Measurements from ENCODE around the gene HBP1. TPM values are rescaled to one million over a fixed set of nuclear protein-coding genes. Genes with fewer than 3 reads are reported as not detected.

HBP1 gene
- polyA plus RNA-seq, 2 of the 4 experiments (the other 2 are of a cell fraction): 28.9 to 52.4 TPM

- Histone ChIP-seq H3K4me3 (no peak overlapping the region), H3K9me3 (no peaks in the 10 kb centered on the region), H3K4me1 (peaks cover 16% of the 10 kb centered on the region; the same call in 2 of the 3 replicates), H3K27ac (no peak overlapping the region), H3K4me2 (peak overlapping the region; percentile 25; the same call in 2 of the 3 replicates)
- ChIA-PET POLR2A (no interaction called here), CTCF (interaction anchor here (1.0 kb wide), 1 partner anchor 25 kb away, joined by 5 read pairs; no protein-coding TSS in a partner anchor)
- 61% methylated on average over 4 of the region's 4 CpGs for WGBS (ENCODE audit: missing lambda C conversion rate)
- no peak for TF ChIP-seq FOSL2 (IDR thresholded peaks at IDR 0.05)
- TF ChIP-seq FOSL2 (CRISPR knock-in tag; IDR thresholded peaks at IDR 0.05): peak; percentile 72
- no peak for TF ChIP-seq JUN (IDR thresholded peaks at IDR 0.05)
- DNase-seq (ENCODE audit: low read depth in 1 of 2, low spot score in 1 of 2) (no peak), FAIRE-seq (no peak), ATAC-seq (no peak)
Measured at GRCh38 chr7:107172276-107173032, 3.7 kb downstream of the HBP1 start.

GRCh38 chr7:107173191-107173590, 4.4 kb downstream of the HBP1 start:
- POLR2A ChIA-PET: no interaction called here
- no peak overlapping the region for H3K4me3 ChIP-seq

GRCh38 chr7:107173691-107174406, 5.0 kb downstream of the HBP1 start:
- no peak for TF ChIP-seq E2F6 (IDR thresholded peaks at IDR 0.05; ENCODE audit: borderline replicate concordance, low read depth)
- no peak for TF ChIP-seq HOXA7 (CRISPR knock-in tag; IDR thresholded peaks at IDR 0.05)
- no peak for TF ChIP-seq FOXS1 (CRISPR knock-in tag; IDR thresholded peaks at IDR 0.05)
- 0 out of 2 replicates have a peak, but pooled peaks have one; percentile 26 for TF ChIP-seq FOSB (CRISPR knock-in tag; IDR thresholded peaks at IDR 0.05)
- FAIRE-seq (no peak), ATAC-seq (no peak), DNase-seq (ENCODE audit: low read depth in 1 of 2, low spot score in 1 of 2) (no peak)
- WGBS (ENCODE audit: missing lambda C conversion rate): 83% methylated on average over 4 of the region's 4 CpGs
- Histone ChIP-seq H3K4me1 (peaks cover 17% of the 10 kb centered on the region; the same call in 2 of the 3 replicates), H3K9me3 (no peaks in the 10 kb centered on the region), H3K4me2 (no peak overlapping the region), H3K4me3 (no peak overlapping the region), H3K27ac (no peak overlapping the region)
- POLR2A ChIA-PET: no interaction called here
- CTCF ChIA-PET: interaction anchor here (0.7 to 1.6 kb wide), 2 partner anchors 24 to 26 kb away, joined by 4 read pairs; no protein-coding TSS in a partner anchor

More at GRCh38 chr7:107173191-107173590, 4.4 kb downstream of the HBP1 start:
- Histone ChIP-seq H3K27ac (no peak overlapping the region), H3K4me1 (peaks cover 16% of the 10 kb centered on the region; the same call in 2 of the 3 replicates), H3K4me2 (no peak overlapping the region), H3K9me3 (no peaks in the 10 kb centered on the region)
- no peak for DNase-seq (ENCODE audit: low read depth in 1 of 2, low spot score in 1 of 2)
- CTCF ChIA-PET: interaction anchor here (1.6 kb wide), 1 partner anchor 26 kb away, joined by 4 read pairs; no protein-coding TSS in a partner anchor
- no peak for FAIRE-seq
- WGBS (ENCODE audit: missing lambda C conversion rate): 92% methylated on average over 2 of the region's 2 CpGs
- no peak for TF ChIP-seq BHLHE40 (IDR thresholded peaks at IDR 0.05; ENCODE audit: low read depth, low read length)
- TF ChIP-seq SMC3 (IDR thresholded peaks at IDR 0.05): no peak
- no peak for TF ChIP-seq CHD4 (IDR thresholded peaks at IDR 0.05; ENCODE audit: borderline replicate concordance)
- TF ChIP-seq TFCP2L1 (CRISPR knock-in tag; IDR thresholded peaks at IDR 0.05): no peak
- TF ChIP-seq CHD2 (IDR thresholded peaks at IDR 0.05; ENCODE audit: low read length, partially characterized antibody): no peak
- TF ChIP-seq HOXA7 (CRISPR knock-in tag; IDR thresholded peaks at IDR 0.05): no peak
- TF ChIP-seq ZNF302 (CRISPR knock-in tag; IDR thresholded peaks at IDR 0.05): no peak
- TF ChIP-seq POLR2AphosphoS2 (conservative IDR thresholded peaks at IDR 0.05; ENCODE audit: low read length): no peak
- no peak for TF ChIP-seq ESRRA (IDR thresholded peaks at IDR 0.05; ENCODE audit: borderline replicate concordance, low read length)
- TF ChIP-seq PHF8 (IDR thresholded peaks at IDR 0.05; ENCODE audit: borderline replicate concordance, low read depth): no peak
- TF ChIP-seq EP300 (IDR thresholded peaks at IDR 0.05): no peak
- TF ChIP-seq REST (IDR thresholded peaks at IDR 0.05): no peak
- no peak for ATAC-seq

Data from A549 (cell line).